Measurements from ENCODE around the gene GPATCH3. TPM values are rescaled to one million over a fixed set of nuclear protein-coding genes. Genes with fewer than 3 reads are reported as not detected.

Gene GPATCH3
- total and polyA plus RNA-seq, 2 donors (not counting 3 experiments of a cell fraction or from before 2014, with no cell fraction given): 12.1 to 17.7 TPM

DNA sequence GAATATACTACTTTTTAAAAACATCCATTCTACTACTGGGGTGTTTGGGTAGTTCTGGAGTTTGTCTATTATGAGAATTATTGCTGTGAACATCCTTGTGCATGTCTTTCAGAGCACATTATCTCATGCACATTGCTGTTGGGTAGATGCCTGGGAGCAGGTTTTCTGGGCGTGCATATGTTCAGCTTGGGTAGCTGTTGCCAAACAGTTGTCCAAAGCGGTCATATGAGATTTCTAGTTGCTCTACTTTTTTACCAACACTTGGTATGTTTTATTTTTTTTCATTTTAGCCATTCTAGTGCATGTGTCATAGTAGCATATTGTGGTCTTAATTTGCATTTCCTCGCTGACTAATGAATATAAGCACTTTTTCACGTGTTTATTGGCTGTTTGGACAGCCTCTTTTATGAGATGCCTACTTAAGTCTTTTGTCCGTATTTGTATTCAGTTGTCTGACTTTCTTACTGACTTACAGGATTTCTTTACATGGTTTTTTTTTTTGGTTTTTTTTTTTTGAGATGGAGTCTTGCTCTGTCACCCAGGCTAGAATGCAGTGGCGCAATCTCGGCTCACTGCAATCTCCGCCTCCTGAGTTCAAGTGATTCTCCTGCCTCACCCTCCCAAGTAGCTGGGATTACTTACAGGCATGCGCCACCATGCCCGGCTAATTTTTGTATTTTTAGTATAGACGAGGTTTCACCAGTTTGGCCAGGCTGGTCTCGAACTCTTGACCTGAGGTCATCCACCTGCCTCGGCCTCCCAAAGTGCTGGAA lies 55.7 kb downstream of the GPATCH3 start:
- intact Hi-C loops (cut with micrococcal nuclease) (no loop called here), dilution Hi-C loops (cut with MboI; ENCODE audit: extremely low pct_ligation_motif_present, low sequenced_read_pairs) (no loop called here)
- ChIA-PET CTCF (no interaction called here), POLR2A (no interaction called here)
- Histone ChIP-seq H4K20me1 (replicated peaks; ENCODE audit: control insufficient read depth, extremely low read depth, insufficient read depth, low read length) (no peaks in the 10 kb centered on the region), H3K9ac (replicated peaks; ENCODE audit: extremely low read depth, insufficient read depth, low read length) (no peak overlapping the region), H3K36me3 (ENCODE audit: control insufficient read depth in 2 of 2, extremely low read depth in 1 of 2, insufficient read depth in 2 of 2, low read length in 2 of 2) (peaks cover 7% of the 10 kb centered on the region in 2 experiments), H3K4me2 (ENCODE audit: insufficient read depth, low read length) (no peak overlapping the region), H3K27me3 (ENCODE audit: control insufficient read depth in 2 of 2, insufficient read depth in 2 of 2, low read length in 2 of 2) (no peaks in the 10 kb centered on the region), H3K9me3 (replicated peaks; ENCODE audit: control insufficient read depth, insufficient read depth, low read length) (no peaks in the 10 kb centered on the region), H3K79me2 (ENCODE audit: control insufficient read depth, insufficient read depth, low read length) (no peaks in the 10 kb centered on the region), H3K9me1 (replicated peaks; ENCODE audit: control insufficient read depth, extremely low read depth, insufficient read depth, low read length) (no peaks in the 10 kb centered on the region), H3K27ac (ENCODE audit: insufficient read depth, low read depth, low read length) (no peak overlapping the region), H3K4me1 (ENCODE audit: control insufficient read depth, extremely low read depth, insufficient read depth, low read length) (peaks cover 9% of the 10 kb centered on the region), H3K4me3 (replicated peaks in 1 of 3; ENCODE audit: insufficient read depth in 1 of 3, low read depth in 1 of 3, low read length in 3 of 3) (no peak overlapping the region), H2AFZ (ENCODE audit: low read depth, low read length) (no peak overlapping the region)
- no TSS peak for BruUV-seq (replicated peaks)
- TF ChIP-seq POLR2A (IDR thresholded peaks at IDR 0.05; ENCODE audit: low read depth, low read length): no peak
- no peak for TF ChIP-seq CTCF (IDR thresholded peaks at IDR 0.05; ENCODE audit: extremely low read depth in 1 of 2, insufficient read depth in 1 of 2, low read depth in 1 of 2, low read length in 2 of 2)
- no peak for TF ChIP-seq FOS (IDR thresholded peaks at IDR 0.05; ENCODE audit: borderline replicate concordance, insufficient read depth, low read length)
- no peak for TF ChIP-seq POLR2AphosphoS5 (IDR thresholded peaks at IDR 0.05; ENCODE audit: insufficient read depth, low read depth, low read length)
- TF ChIP-seq MAX (IDR thresholded peaks at IDR 0.05; ENCODE audit: insufficient read depth, insufficient read length): no peak
- no peak for TF ChIP-seq JUN (IDR thresholded peaks at IDR 0.05; ENCODE audit: borderline replicate concordance, insufficient read depth, insufficient read length, low read depth)
- TF ChIP-seq GATA2 (IDR thresholded peaks at IDR 0.05; ENCODE audit: insufficient read depth, insufficient read length, low read depth, low read length): no peak
- no peak for TF ChIP-seq MYC (IDR thresholded peaks at IDR 0.05; ENCODE audit: low read depth, low read length)
- no peak for DNase-seq (ENCODE audit: low read depth, low spot score)
- FAIRE-seq: no peak

Other genes starting within 250 kb of the GPATCH3 start
- 67.0 and 77.2 TPM in 2 replicates for gene ARID1A, start 204.5 kb downstream of the GPATCH3 start, total RNA-seq
- gene ARID1A, start 204.5 kb downstream of the GPATCH3 start, polyA plus RNA-seq: 36.9 and 39.0 TPM in 2 replicates
- gene PIGV, start 112.5 kb downstream of the GPATCH3 start, total RNA-seq: 6.0 and 7.5 TPM in 2 replicates
- gene PIGV, start 112.5 kb downstream of the GPATCH3 start, polyA plus RNA-seq: 11.9 and 13.3 TPM in 2 replicates
- gene ZDHHC18, start 73.8 kb downstream of the GPATCH3 start, total RNA-seq: 24.0 and 25.2 TPM in 2 replicates
- gene ZDHHC18, start 73.8 kb downstream of the GPATCH3 start, polyA plus RNA-seq: 47.3 and 48.2 TPM in 2 replicates
- 0.33 and 0.42 TPM in 2 replicates for gene SFN, start 37.3 kb downstream of the GPATCH3 start, total RNA-seq
- 0.08 and 0.14 TPM in 2 replicates for gene SFN, start 37.3 kb downstream of the GPATCH3 start, polyA plus RNA-seq
- 36.7 and 37.4 TPM in 2 replicates for gene GPN2, start 10.2 kb downstream of the GPATCH3 start, total RNA-seq
- gene GPN2, start 10.2 kb downstream of the GPATCH3 start, polyA plus RNA-seq: 21.9 and 44.8 TPM in 2 replicates
- not detected in 2 replicates for gene NR0B2, start 13.5 kb upstream of the GPATCH3 start, total RNA-seq
- gene NR0B2, start 13.5 kb upstream of the GPATCH3 start, polyA plus RNA-seq: not detected in 2 replicates
- 95.0 and 102 TPM in 2 replicates for gene NUDC, start 21.3 kb upstream of the GPATCH3 start, total RNA-seq
- gene NUDC, start 21.3 kb upstream of the GPATCH3 start, polyA plus RNA-seq: 29.3 and 42.5 TPM in 2 replicates
- gene KDF1, start 60.0 kb upstream of the GPATCH3 start, total RNA-seq: not detected in 2 replicates
- gene KDF1, start 60.0 kb upstream of the GPATCH3 start, polyA plus RNA-seq: 0.05 TPM in 1 of 2 replicates, not detected in the other
- 5.9 and 10.3 TPM in 2 replicates for gene TRNP1, start 93.2 kb upstream of the GPATCH3 start, total RNA-seq
- 14.6 and 20.5 TPM in 2 replicates for gene TRNP1, start 93.2 kb upstream of the GPATCH3 start, polyA plus RNA-seq
- 0.73 and 0.88 TPM in 2 replicates for gene TENT5B, start 112.4 kb upstream of the GPATCH3 start, total RNA-seq
- gene TENT5B, start 112.4 kb upstream of the GPATCH3 start, polyA plus RNA-seq: 0.86 and 0.99 TPM in 2 replicates

Measured in endothelial cell of umbilical vein (primary cell).